ENCODE results near the gene OPN4.

- TF ChIP-seq, protein P1, sequence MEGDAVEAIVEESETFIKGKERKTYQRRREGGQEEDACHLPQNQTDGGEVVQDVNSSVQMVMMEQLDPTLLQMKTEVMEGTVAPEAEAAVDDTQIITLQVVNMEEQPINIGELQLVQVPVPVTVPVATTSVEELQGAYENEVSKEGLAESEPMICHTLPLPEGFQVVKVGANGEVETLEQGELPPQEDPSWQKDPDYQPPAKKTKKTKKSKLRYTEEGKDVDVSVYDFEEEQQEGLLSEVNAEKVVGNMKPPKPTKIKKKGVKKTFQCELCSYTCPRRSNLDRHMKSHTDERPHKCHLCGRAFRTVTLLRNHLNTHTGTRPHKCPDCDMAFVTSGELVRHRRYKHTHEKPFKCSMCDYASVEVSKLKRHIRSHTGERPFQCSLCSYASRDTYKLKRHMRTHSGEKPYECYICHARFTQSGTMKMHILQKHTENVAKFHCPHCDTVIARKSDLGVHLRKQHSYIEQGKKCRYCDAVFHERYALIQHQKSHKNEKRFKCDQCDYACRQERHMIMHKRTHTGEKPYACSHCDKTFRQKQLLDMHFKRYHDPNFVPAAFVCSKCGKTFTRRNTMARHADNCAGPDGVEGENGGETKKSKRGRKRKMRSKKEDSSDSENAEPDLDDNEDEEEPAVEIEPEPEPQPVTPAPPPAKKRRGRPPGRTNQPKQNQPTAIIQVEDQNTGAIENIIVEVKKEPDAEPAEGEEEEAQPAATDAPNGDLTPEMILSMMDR (IDR thresholded peaks at IDR 0.05) = no peak
- no peak for TF ChIP-seq RAD21 (conservative IDR thresholded peaks at IDR 0.05 in 1 of 2, IDR thresholded peaks at IDR 0.05 in 1 of 2)
- TF ChIP-seq, protein P2, sequence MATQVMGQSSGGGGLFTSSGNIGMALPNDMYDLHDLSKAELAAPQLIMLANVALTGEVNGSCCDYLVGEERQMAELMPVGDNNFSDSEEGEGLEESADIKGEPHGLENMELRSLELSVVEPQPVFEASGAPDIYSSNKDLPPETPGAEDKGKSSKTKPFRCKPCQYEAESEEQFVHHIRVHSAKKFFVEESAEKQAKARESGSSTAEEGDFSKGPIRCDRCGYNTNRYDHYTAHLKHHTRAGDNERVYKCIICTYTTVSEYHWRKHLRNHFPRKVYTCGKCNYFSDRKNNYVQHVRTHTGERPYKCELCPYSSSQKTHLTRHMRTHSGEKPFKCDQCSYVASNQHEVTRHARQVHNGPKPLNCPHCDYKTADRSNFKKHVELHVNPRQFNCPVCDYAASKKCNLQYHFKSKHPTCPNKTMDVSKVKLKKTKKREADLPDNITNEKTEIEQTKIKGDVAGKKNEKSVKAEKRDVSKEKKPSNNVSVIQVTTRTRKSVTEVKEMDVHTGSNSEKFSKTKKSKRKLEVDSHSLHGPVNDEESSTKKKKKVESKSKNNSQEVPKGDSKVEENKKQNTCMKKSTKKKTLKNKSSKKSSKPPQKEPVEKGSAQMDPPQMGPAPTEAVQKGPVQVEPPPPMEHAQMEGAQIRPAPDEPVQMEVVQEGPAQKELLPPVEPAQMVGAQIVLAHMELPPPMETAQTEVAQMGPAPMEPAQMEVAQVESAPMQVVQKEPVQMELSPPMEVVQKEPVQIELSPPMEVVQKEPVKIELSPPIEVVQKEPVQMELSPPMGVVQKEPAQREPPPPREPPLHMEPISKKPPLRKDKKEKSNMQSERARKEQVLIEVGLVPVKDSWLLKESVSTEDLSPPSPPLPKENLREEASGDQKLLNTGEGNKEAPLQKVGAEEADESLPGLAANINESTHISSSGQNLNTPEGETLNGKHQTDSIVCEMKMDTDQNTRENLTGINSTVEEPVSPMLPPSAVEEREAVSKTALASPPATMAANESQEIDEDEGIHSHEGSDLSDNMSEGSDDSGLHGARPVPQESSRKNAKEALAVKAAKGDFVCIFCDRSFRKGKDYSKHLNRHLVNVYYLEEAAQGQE (IDR thresholded peaks at IDR 0.05) = no peak
- no peak for TF ChIP-seq USF2 (IDR thresholded peaks at IDR 0.05)
- no peak for TF ChIP-seq RNF2 (IDR thresholded peaks at IDR 0.05; ENCODE audit: borderline replicate concordance, low read depth)
- no peak for TF ChIP-seq CEBPB (IDR thresholded peaks at IDR 0.05)
- no peak for TF ChIP-seq MAFK (IDR thresholded peaks at IDR 0.05; ENCODE audit: partially characterized antibody)
- TF ChIP-seq HOXB13 (CRISPR knock-in tag; IDR thresholded peaks at IDR 0.05; ENCODE audit: low read depth) = no peak
- TF ChIP-seq MYC (IDR thresholded peaks at IDR 0.05; ENCODE audit: borderline replicate concordance, low read length) = no peak
- no peak for TF ChIP-seq CHD4 (IDR thresholded peaks at IDR 0.05; ENCODE audit: borderline replicate concordance)
- TF ChIP-seq PHF8 (IDR thresholded peaks at IDR 0.05; ENCODE audit: borderline replicate concordance, low read depth) = no peak
- TF ChIP-seq RFX5 (IDR thresholded peaks at IDR 0.05) = no peak
These were observed 60.9 kb downstream of the OPN4 start for GRCh38 chr10:86715156-86715795.

All from A549 (cell line).